Tibial nerve (tissue), 4 donors: ENCODE results near the gene TEKT1. TPM values are rescaled to one million over a fixed set of nuclear protein-coding genes. Genes with fewer than 3 reads are reported as not detected.
"Not testable (repeated sequence)": the region's sequence is repeated elsewhere in the genome, so short reads cannot be mapped to it uniquely, and the experiment has no call there.

Experiments used
- DNase-seq, 2 donors: peaks; one replicate each; pipeline ENCODE4 v3.0.0-alpha.2; 2019; ENCODE audit warnings: low spot score in 2 of 2
- H3K27ac ChIP-seq, 4 donors: fragments of 200-600 bp; sonication (generic) in 3 of 4; one replicate each; pipeline ENCODE4 v1.5.1; 2017 to 2019; ENCODE audit warnings: mild to moderate bottlenecking in 1 of 4
- H3K27me3 ChIP-seq, 2 donors: fragments of 200-600 bp; sonication (generic) in 1 of 2; one replicate each; pipeline versions ENCODE4 v1.5.1 to v1.6.0; 2017 to 2019
- H3K36me3 ChIP-seq, 3 donors: fragments of 200-600 bp; sonication (generic); one replicate each; pipeline ENCODE4 v1.5.1; 2018 to 2019
- H3K4me1 ChIP-seq, 4 donors: fragments of 200-600 bp; sonication (generic) in 3 of 4; one replicate each; pipeline ENCODE4 v1.5.1; 2017 to 2019
- H3K4me3 ChIP-seq, 4 donors: fragments of 200-600 bp; sonication (generic) in 3 of 4; one replicate each; pipeline ENCODE4 v1.5.1; 2017 to 2019; ENCODE audit warnings: mild to moderate bottlenecking in 1 of 4, moderate library complexity in 1 of 4
- H3K9me3 ChIP-seq, 4 donors: fragments of 200-600 bp; sonication (generic) in 3 of 4; one replicate each; pipeline ENCODE4 v1.5.1; 2017 to 2019
- CTCF ChIP-seq, 5 experiments: fragments of 200-600 bp in 3 of 5; fragments of 450-650 bp in 2 of 5; sonication (generic) in 3 of 5; IDR thresholded peaks; one replicate each; pipeline ENCODE4 v1.5.1; 2016 to 2019; ENCODE audit warnings: antibody characterized with exemption in 5 of 5, mild to moderate bottlenecking in 3 of 5, moderate library complexity in 2 of 5
- EP300 ChIP-seq, 2 donors: sonication (generic); formaldehyde crosslinking; IDR thresholded peaks; one replicate each; pipeline ENCODE4 v1.6.1; 2017; ENCODE audit warnings: antibody characterized with exemption in 2 of 2, mild to moderate bottlenecking in 1 of 2
- POLR2A ChIP-seq, 2 donors: fragments of 450-650 bp; IDR thresholded peaks; one replicate each; pipeline ENCODE4 v1.6.1; 2017; ENCODE audit warnings: antibody characterized with exemption in 2 of 2, mild to moderate bottlenecking in 2 of 2, moderate library complexity in 2 of 2
- WGBS, 2 donors: methylation state at CpG; one replicate each; pipeline ENCODE4 v1.1.5; 2018; 5-methylcytosine and 5-hydroxymethylcytosine counted together
- total RNA-seq, 4 donors: library from RNA; depleted of rRNA; stranded (reverse); fragments of >200 nt; gene quantifications; one replicate each; pipeline ENCODE4 v1.1.0, GENCODE V29; 2016

Gene TEKT1
- total RNA-seq, 4 donors from 2014 or later, result not detected

GRCh38 chr17:6856051-6856450 lies 24.5 kb upstream of the TEKT1 start:
- no peak overlapping the region for H3K27ac ChIP-seq
- no peaks in the 10 kb centered on the region for H3K4me1 ChIP-seq
- peaks cover 0 to 12% of the 10 kb centered on the region in 2 donors for H3K27me3 ChIP-seq
- no peak for DNase-seq
- H3K4me3 ChIP-seq, result no peak overlapping the region
- TF ChIP-seq POLR2A (IDR thresholded peaks at IDR 0.05) (no peak), EP300 (IDR thresholded peaks at IDR 0.05) (no peak), CTCF (IDR thresholded peaks at IDR 0.05) (no peak)
- no peaks in the 10 kb centered on the region for H3K9me3 ChIP-seq
- WGBS, 2 donors, result 71 to 77% methylated on average over 3 of the region's 3 CpGs
- H3K36me3 ChIP-seq, result no peaks in the 10 kb centered on the region

- no peaks in the 10 kb centered on the region for H3K4me1 ChIP-seq
- no peaks in the 10 kb centered on the region for H3K36me3 ChIP-seq
- WGBS, 2 donors, result 14 to 40% methylated on average over 19 of the region's 19 CpGs
- TF ChIP-seq EP300 (IDR thresholded peaks at IDR 0.05) (no peak), POLR2A (IDR thresholded peaks at IDR 0.05) (no peak), CTCF (IDR thresholded peaks at IDR 0.05) (no peak)
- H3K4me3 ChIP-seq, result no peak overlapping the region
- no peak overlapping the region for H3K27ac ChIP-seq
- DNase-seq, result no peak
- H3K9me3 ChIP-seq, result no peaks in the 10 kb centered on the region
- peaks cover 0 to 20% of the 10 kb centered on the region in 2 donors for H3K27me3 ChIP-seq
Measured at GRCh38 chr17:6853764-6854442, 22.4 kb upstream of the TEKT1 start.

GRCh38 chr17:6848545-6849179 lies 17.1 kb upstream of the TEKT1 start:
- H3K27me3 ChIP-seq, result peaks cover 0 to 13% of the 10 kb centered on the region in 2 donors
- not testable (repeated sequence) for H3K36me3 ChIP-seq, H3K4me1 ChIP-seq, H3K27ac ChIP-seq, H3K9me3 ChIP-seq, H3K4me3 ChIP-seq, DNase-seq
- WGBS, 2 donors, result 57 to 66% methylated on average over 5 to 6 of the region's 7 CpGs

GRCh38 chr17:6846138-6846537 lies 14.6 kb upstream of the TEKT1 start:
- H3K9me3 ChIP-seq, DNase-seq, H3K4me3 ChIP-seq, H3K4me1 ChIP-seq, H3K27ac ChIP-seq, H3K36me3 ChIP-seq: not testable (repeated sequence)
- H3K27me3 ChIP-seq, result peaks cover 0 to 26% of the 10 kb centered on the region in 2 donors
- WGBS, 2 donors, result 71 to 72% methylated on average over 6 of the region's 6 CpGs

GRCh38 chr17:6844406-6844805 lies 12.9 kb upstream of the TEKT1 start:
- 77 to 80% methylated on average over 4 of the region's 4 CpGs for WGBS, 2 donors
- not testable (repeated sequence) for DNase-seq, H3K4me1 ChIP-seq, H3K4me3 ChIP-seq, H3K27ac ChIP-seq, H3K9me3 ChIP-seq, H3K36me3 ChIP-seq
- peaks cover 0 to 38% of the 10 kb centered on the region in 2 donors for H3K27me3 ChIP-seq

- H3K4me3 ChIP-seq, result no peak overlapping the region
- DNase-seq, result no peak
- TF ChIP-seq CTCF (IDR thresholded peaks at IDR 0.05) (peak; percentile 33 to 57 (median 39)), POLR2A (IDR thresholded peaks at IDR 0.05) (no peak), EP300 (IDR thresholded peaks at IDR 0.05) (no peak)
- WGBS, 2 donors, result 18 to 19% methylated on average over 7 of the region's 7 CpGs
- H3K4me1 ChIP-seq, result peaks cover 0 to 10% (median 0%) of the 10 kb centered on the region in 4 donors
- no peaks in the 10 kb centered on the region for H3K9me3 ChIP-seq
- no peaks in the 10 kb centered on the region for H3K36me3 ChIP-seq
- peaks cover 0 to 38% of the 10 kb centered on the region in 2 donors for H3K27me3 ChIP-seq
- no peak overlapping the region for H3K27ac ChIP-seq
Measured at GRCh38 chr17:6843241-6843880, 11.8 kb upstream of the TEKT1 start.

GRCh38 chr17:6841769-6842168 lies 10.2 kb upstream of the TEKT1 start:
- not testable (repeated sequence) for H3K36me3 ChIP-seq, H3K4me1 ChIP-seq, DNase-seq, H3K4me3 ChIP-seq, H3K9me3 ChIP-seq, H3K27ac ChIP-seq
- 14 to 16% methylated on average over 10 to 11 of the region's 14 CpGs for WGBS, 2 donors
- peaks cover 0 to 51% of the 10 kb centered on the region in 2 donors for H3K27me3 ChIP-seq
